Upper lobe of left lung (tissue), 4 donors: ENCODE data around the gene BDKRB1.

Source experiments
- POLR2A ChIP-seq, 4 donors: fragments of 450-650 bp; IDR thresholded peaks; one replicate each; pipeline ENCODE4 v1.5.1; 2016 to 2017; ENCODE audit warnings: antibody characterized with exemption in 4 of 4, mild to moderate bottlenecking in 2 of 4
- POLR2AphosphoS5 ChIP-seq, 2 donors: sonication (generic); formaldehyde crosslinking; IDR thresholded peaks; one replicate each; pipeline ENCODE4 v1.5.1; 2017; ENCODE audit warnings: antibody characterized with exemption in 2 of 2
- TF ChIP-seq, protein P1 (sequence below), 6 experiments: fragments of 450-650 bp in 4 of 6; fragments of 200-600 bp in 2 of 6; sonication (generic) in 2 of 6; IDR thresholded peaks; one replicate each; pipeline ENCODE4 v1.5.1; 2016 to 2019; ENCODE audit warnings: antibody characterized with exemption in 6 of 6

DNA sequence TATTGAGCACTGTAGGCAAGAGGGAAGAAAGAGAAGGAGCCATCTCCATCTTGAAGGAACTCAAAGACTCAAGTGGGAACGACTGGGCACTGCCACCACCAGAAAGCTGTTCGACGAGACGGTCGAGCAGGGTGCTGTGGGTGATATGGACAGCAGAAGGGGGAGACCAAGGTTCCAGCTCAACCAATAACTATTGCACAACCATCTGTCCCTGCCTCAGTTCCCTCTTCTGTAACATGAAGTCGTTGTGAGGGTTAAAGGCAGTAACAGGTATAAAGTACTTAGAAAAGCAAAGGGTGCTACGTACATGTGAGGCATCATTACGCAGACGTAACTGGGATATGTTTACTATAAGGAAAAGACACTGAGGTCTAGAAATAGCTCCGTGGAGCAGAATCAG is 13.9 kb upstream of the BDKRB1 start:
- TF ChIP-seq POLR2A (IDR thresholded peaks at IDR 0.05) (no peak), POLR2AphosphoS5 (IDR thresholded peaks at IDR 0.05) (no peak)
- TF ChIP-seq, protein P1, sequence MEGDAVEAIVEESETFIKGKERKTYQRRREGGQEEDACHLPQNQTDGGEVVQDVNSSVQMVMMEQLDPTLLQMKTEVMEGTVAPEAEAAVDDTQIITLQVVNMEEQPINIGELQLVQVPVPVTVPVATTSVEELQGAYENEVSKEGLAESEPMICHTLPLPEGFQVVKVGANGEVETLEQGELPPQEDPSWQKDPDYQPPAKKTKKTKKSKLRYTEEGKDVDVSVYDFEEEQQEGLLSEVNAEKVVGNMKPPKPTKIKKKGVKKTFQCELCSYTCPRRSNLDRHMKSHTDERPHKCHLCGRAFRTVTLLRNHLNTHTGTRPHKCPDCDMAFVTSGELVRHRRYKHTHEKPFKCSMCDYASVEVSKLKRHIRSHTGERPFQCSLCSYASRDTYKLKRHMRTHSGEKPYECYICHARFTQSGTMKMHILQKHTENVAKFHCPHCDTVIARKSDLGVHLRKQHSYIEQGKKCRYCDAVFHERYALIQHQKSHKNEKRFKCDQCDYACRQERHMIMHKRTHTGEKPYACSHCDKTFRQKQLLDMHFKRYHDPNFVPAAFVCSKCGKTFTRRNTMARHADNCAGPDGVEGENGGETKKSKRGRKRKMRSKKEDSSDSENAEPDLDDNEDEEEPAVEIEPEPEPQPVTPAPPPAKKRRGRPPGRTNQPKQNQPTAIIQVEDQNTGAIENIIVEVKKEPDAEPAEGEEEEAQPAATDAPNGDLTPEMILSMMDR (IDR thresholded peaks at IDR 0.05) = no peak
